Measurements from ENCODE around the gene RNPEP.
"Not testable (repeated sequence)": the region's sequence is repeated elsewhere in the genome, so short reads cannot be mapped to it uniquely, and the experiment has no call there.

RNPEP gene

GRCh38 chr1:202012544-202013478 is 30.4 kb downstream of the RNPEP start:
- DNase-seq, result no peak

- DNase-seq, result no peak
Observed at GRCh38 chr1:202013603-202014002, 31.2 kb downstream of the RNPEP start.

GRCh38 chr1:202014060-202014459 is 31.6 kb downstream of the RNPEP start:
- DNase-seq, result no peak

- no peak for DNase-seq
Observed at GRCh38 chr1:202014915-202015661, 32.6 kb downstream of the RNPEP start.

- no peak for DNase-seq
Observed at GRCh38 chr1:202015662-202015937, 33.2 kb downstream of the RNPEP start.

- DNase-seq, result no peak
Observed at GRCh38 chr1:202016022-202016810, 33.8 kb downstream of the RNPEP start.

GRCh38 chr1:202016811-202017748 is 34.6 kb downstream of the RNPEP start:
- DNase-seq, result no peak

GRCh38 chr1:202017749-202018467 is 35.5 kb downstream of the RNPEP start:
- DNase-seq, result no peak

- DNase-seq, result no peak
Observed at GRCh38 chr1:202018468-202019234, 36.2 kb downstream of the RNPEP start.

GRCh38 chr1:202019235-202019558 is 36.7 kb downstream of the RNPEP start:
- not testable (repeated sequence) for DNase-seq

- DNase-seq, result no peak
Observed at GRCh38 chr1:202023001-202023433, 40.6 kb downstream of the RNPEP start.

- DNase-seq, result no peak
Observed at GRCh38 chr1:202029171-202029665, 46.8 kb downstream of the RNPEP start.

GRCh38 chr1:202029727-202030126 is 47.3 kb downstream of the RNPEP start:
- no peak for DNase-seq

- no peak for DNase-seq
Observed at GRCh38 chr1:202031796-202032195, 49.3 kb downstream of the RNPEP start.

GRCh38 chr1:202034149-202034682 is 51.8 kb downstream of the RNPEP start:
- DNase-seq, result no peak

GRCh38 chr1:202034683-202035462 is 52.4 kb downstream of the RNPEP start:
- DNase-seq, result no peak

GRCh38 chr1:202036595-202037387 is 54.3 kb downstream of the RNPEP start:
- DNase-seq, result no peak

GRCh38 chr1:202037706-202038296 is 55.4 kb downstream of the RNPEP start:
- no peak for DNase-seq

Measured in stimulated activated CD8-positive, alpha-beta memory T cell treated with anti-CD3 and anti-CD28 coated beads, Interleukin-4, amount 100 ng/mL, for 48 hours (primary cell).